Subcutaneous adipose tissue (tissue), 4 donors: ENCODE results near the gene ZNF101. TPM values are rescaled to one million over a fixed set of nuclear protein-coding genes. Genes with fewer than 3 reads are reported as not detected.

ENCODE experiments used
- total RNA-seq, 4 donors: library from RNA; depleted of rRNA; stranded (reverse); fragments of >200 nt; gene quantifications; one replicate each; pipeline ENCODE4 v1.1.0, GENCODE V29; 2016
- TF ChIP-seq, protein P1 (sequence below): fragments of 450-650 bp; IDR thresholded peaks from one replicate; pipeline ENCODE4 v1.5.1; 2016; ENCODE audit warnings: low read depth, mild to moderate bottlenecking, control low read depth, antibody characterized with exemption, moderate library complexity

ZNF101 gene
- total RNA-seq, 4 donors from 2014 or later = 4.5 to 11.6 (median 5.6) TPM

DNA sequence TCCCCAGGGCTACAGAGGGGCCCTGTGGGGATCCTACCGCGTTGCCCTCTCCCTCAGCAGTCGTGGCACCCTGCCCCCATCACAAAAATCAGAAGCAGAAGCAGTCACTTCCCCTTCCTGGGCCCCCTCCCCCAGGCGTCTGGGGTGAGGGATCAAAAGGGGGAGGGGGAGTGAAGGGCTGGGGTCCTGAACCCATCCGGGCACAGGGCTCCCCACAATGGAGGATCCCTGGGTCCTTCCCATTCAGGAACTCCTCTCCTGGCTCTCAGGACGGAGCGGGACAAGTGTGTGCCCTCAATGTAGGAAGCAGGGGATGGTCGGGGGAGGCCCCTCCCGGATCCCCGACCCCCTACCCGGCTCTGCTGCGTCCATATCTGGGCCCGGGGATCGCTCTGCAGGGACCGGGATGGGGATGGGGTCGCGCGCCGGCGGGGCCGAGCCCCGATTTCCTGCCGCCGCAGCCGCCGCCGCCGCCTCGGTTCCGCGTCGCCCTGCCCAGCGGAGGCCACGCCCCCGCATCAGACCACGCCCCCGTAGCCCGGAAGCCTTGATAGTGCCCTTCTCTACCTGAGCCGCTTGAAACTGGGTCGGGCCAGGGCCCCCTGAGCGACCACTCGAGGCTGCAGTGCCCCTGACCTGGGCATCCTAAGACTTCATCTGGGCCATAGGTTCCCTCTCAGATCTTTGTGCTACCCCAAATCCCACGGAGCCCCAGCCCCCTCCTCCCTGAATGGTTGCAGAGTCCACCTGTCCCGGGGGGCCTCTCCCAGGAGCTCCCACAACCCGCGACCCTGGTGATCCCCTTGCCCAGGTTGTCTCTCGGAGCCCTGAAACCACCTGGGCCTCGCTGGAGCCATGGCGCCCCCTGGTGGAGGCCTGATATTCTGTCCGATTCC lies 25.2 kb upstream of the ZNF101 start, which contains the start of gene GMIP:
Gene GMIP (minus strand): TSS at position 500 of the 896 bp plus-strand sequence. CDS start 128 bp downstream, at position 372.
- TF ChIP-seq, protein P1, sequence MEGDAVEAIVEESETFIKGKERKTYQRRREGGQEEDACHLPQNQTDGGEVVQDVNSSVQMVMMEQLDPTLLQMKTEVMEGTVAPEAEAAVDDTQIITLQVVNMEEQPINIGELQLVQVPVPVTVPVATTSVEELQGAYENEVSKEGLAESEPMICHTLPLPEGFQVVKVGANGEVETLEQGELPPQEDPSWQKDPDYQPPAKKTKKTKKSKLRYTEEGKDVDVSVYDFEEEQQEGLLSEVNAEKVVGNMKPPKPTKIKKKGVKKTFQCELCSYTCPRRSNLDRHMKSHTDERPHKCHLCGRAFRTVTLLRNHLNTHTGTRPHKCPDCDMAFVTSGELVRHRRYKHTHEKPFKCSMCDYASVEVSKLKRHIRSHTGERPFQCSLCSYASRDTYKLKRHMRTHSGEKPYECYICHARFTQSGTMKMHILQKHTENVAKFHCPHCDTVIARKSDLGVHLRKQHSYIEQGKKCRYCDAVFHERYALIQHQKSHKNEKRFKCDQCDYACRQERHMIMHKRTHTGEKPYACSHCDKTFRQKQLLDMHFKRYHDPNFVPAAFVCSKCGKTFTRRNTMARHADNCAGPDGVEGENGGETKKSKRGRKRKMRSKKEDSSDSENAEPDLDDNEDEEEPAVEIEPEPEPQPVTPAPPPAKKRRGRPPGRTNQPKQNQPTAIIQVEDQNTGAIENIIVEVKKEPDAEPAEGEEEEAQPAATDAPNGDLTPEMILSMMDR = no peak

DNA sequence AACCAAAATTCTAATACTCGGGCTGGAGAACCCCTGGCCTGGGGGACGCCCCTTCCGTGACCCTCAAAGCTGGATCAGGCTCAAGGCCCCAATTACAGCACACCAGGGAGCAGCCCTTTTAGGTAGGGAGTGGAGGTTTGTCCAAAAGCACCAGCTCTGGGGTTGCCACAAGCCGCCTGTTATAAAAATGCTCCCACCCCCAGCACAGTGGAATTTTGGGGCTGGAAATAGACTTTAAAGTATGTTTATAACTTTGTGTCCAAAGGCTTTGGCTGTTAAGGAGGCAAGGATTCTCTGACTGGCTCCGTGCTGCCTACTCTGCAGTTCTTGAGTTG lies 24.6 kb upstream of the ZNF101 start:
- TF ChIP-seq, protein P1 = no peak

- TF ChIP-seq, protein P1 = no peak
These were observed 23.3 kb upstream of the ZNF101 start for GRCh38 chr19:19645233-19645870.

GRCh38 chr19:19647037-19647835 lies 21.4 kb upstream of the ZNF101 start:
- TF ChIP-seq, protein P1 = no peak

GRCh38 chr19:19649155-19649554 lies 19.5 kb upstream of the ZNF101 start:
- TF ChIP-seq, protein P1 = no peak

GRCh38 chr19:19649580-19649995 lies 19.1 kb upstream of the ZNF101 start:
- TF ChIP-seq, protein P1 = no peak
